Measurements from ENCODE around the gene RHBDD1. TPM values are rescaled to one million over a fixed set of nuclear protein-coding genes. Genes with fewer than 3 reads are reported as not detected.

RHBDD1 gene
- total RNA-seq (16.2 and 20.1 TPM in 2 replicates), polyA plus RNA-seq (13.1 and 20.9 TPM in 2 replicates)

DNA sequence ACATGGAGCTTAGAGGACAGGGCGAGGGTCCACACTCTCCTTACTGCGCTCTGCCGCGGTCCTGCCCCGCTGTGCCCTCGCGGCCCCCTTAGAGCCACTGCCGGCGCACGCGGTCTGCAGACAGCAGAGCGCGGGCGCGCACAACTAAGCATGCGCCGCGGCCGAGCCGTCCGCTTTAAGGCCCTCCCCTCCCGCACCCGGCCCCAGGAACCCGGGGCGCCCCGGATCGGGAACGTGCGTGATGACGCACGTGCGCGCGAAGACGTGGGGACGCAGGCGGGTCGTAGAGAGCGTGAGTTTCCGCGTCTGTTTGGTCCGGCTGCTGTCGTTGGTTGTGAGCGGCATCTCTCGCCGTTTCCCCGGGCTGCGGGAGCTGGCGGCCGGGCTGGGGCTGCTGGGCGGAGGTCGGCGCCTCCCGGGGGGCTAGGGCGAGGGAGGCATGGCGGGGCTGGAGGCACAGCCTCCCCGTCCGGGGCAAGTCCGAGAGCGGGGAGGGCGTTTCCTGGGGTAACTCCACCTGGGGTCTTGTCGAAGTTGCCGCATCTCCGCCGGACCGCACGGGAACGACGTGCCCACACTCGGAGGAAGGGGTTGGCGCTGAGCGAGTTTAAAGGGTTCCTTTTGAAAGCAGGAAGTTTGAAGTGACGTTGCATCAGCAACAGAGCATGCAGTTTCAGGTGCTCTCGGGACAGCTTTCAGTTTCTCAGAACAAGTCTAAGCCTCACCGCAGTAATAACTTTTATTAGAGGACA lies at the start of gene RHBDD1:
RHBDD1 (plus strand) TSS at position 259 of the 752 bp plus-strand sequence. CDS start 28,640 bp downstream, outside the sequence.
- peaks cover 22% of the 10 kb centered on the region for H3K79me2 ChIP-seq
- WGBS (ENCODE audit: low lambda C conversion rate, missing lambda C conversion rate): under 1% methylated on average over 73 of the region's 75 CpGs
- peak within 1 kb of the TSS; percentile 56 for H3K4me3 ChIP-seq
- no peaks in the 10 kb centered on the region for H4K20me1 ChIP-seq (ENCODE audit: insufficient read depth, poor library complexity, severe bottlenecking)
- no peaks in the 10 kb centered on the region for H3K9me3 ChIP-seq (ENCODE audit: low read depth)
- H3K27me3 ChIP-seq: no peaks in the 10 kb centered on the region
- no peaks in the 10 kb centered on the region for H3K9me2 ChIP-seq (replicated peaks; ENCODE audit: insufficient read depth)
- peak within 1 kb of the TSS; percentile 86 for H3K4me2 ChIP-seq
- peak within 1 kb of the TSS; percentile 98 for H3K27ac ChIP-seq
- DNase-seq (ENCODE audit: low spot score): peak; percentile 97
- H2AFZ ChIP-seq: peak within 1 kb of the TSS; percentile 82
- peaks cover 22% of the 10 kb centered on the region for H3K4me1 ChIP-seq (ENCODE audit: insufficient read depth)
- H3K36me3 ChIP-seq (replicated peaks; ENCODE audit: insufficient read depth, low read depth): no peaks in the 10 kb centered on the region
- TF ChIP-seq, protein P1, sequence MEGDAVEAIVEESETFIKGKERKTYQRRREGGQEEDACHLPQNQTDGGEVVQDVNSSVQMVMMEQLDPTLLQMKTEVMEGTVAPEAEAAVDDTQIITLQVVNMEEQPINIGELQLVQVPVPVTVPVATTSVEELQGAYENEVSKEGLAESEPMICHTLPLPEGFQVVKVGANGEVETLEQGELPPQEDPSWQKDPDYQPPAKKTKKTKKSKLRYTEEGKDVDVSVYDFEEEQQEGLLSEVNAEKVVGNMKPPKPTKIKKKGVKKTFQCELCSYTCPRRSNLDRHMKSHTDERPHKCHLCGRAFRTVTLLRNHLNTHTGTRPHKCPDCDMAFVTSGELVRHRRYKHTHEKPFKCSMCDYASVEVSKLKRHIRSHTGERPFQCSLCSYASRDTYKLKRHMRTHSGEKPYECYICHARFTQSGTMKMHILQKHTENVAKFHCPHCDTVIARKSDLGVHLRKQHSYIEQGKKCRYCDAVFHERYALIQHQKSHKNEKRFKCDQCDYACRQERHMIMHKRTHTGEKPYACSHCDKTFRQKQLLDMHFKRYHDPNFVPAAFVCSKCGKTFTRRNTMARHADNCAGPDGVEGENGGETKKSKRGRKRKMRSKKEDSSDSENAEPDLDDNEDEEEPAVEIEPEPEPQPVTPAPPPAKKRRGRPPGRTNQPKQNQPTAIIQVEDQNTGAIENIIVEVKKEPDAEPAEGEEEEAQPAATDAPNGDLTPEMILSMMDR (IDR thresholded peaks at IDR 0.05; ENCODE audit: poor library complexity): no peak
- TF ChIP-seq EZH2 (IDR thresholded peaks at IDR 0.05; ENCODE audit: borderline replicate concordance): no peak
- no peak for TF ChIP-seq EZH2phosphoT487 (IDR thresholded peaks at IDR 0.05; ENCODE audit: low read depth, severe bottlenecking, unreplicated experiment)

- no peaks in the 10 kb centered on the region for H3K27me3 ChIP-seq
Measured at GRCh38 chr2:226788064-226788463, 47.8 kb upstream of the RHBDD1 start.

GRCh38 chr2:226788881-226789490 lies 46.9 kb upstream of the RHBDD1 start:
- 55% methylated on average over 3 of the region's 3 CpGs for WGBS (ENCODE audit: low lambda C conversion rate, missing lambda C conversion rate)
- Histone ChIP-seq H2AFZ (no peak overlapping the region), H3K27ac (no peak overlapping the region), H3K4me2 (peak overlapping the region; percentile 9), H3K4me3 (no peak overlapping the region), H3K36me3 (replicated peaks; ENCODE audit: insufficient read depth, low read depth) (peaks cover 6% of the 10 kb centered on the region), H3K79me2 (peaks cover 91% of the 10 kb centered on the region), H3K9me2 (replicated peaks; ENCODE audit: insufficient read depth) (no peaks in the 10 kb centered on the region), H3K4me1 (ENCODE audit: insufficient read depth) (peaks cover 17% of the 10 kb centered on the region), H3K9me3 (ENCODE audit: low read depth) (no peaks in the 10 kb centered on the region), H4K20me1 (ENCODE audit: insufficient read depth, poor library complexity, severe bottlenecking) (no peaks in the 10 kb centered on the region), H3K27me3 (no peaks in the 10 kb centered on the region)
- TF ChIP-seq EZH2phosphoT487 (IDR thresholded peaks at IDR 0.05; ENCODE audit: low read depth, severe bottlenecking, unreplicated experiment): no peak
- TF ChIP-seq, protein P1 (IDR thresholded peaks at IDR 0.05; ENCODE audit: poor library complexity): no peak
- no peak for DNase-seq (ENCODE audit: low spot score)

More at GRCh38 chr2:226788064-226788463, 47.8 kb upstream of the RHBDD1 start:
- Histone ChIP-seq H3K36me3 (replicated peaks; ENCODE audit: insufficient read depth, low read depth) (peaks cover 6% of the 10 kb centered on the region), H3K79me2 (peaks cover 91% of the 10 kb centered on the region), H3K4me2 (no peak overlapping the region), H2AFZ (no peak overlapping the region), H3K27ac (no peak overlapping the region), H3K4me1 (ENCODE audit: insufficient read depth) (peaks cover 11% of the 10 kb centered on the region), H3K9me3 (ENCODE audit: low read depth) (no peaks in the 10 kb centered on the region), H3K9me2 (replicated peaks; ENCODE audit: insufficient read depth) (no peaks in the 10 kb centered on the region), H3K4me3 (no peak overlapping the region), H4K20me1 (ENCODE audit: insufficient read depth, poor library complexity, severe bottlenecking) (no peaks in the 10 kb centered on the region)
- TF ChIP-seq, protein P1 (IDR thresholded peaks at IDR 0.05; ENCODE audit: poor library complexity): no peak
- TF ChIP-seq EZH2 (IDR thresholded peaks at IDR 0.05; ENCODE audit: borderline replicate concordance): no peak
- TF ChIP-seq EZH2phosphoT487 (IDR thresholded peaks at IDR 0.05; ENCODE audit: low read depth, severe bottlenecking, unreplicated experiment): no peak
- no peak for DNase-seq (ENCODE audit: low spot score)

All from hepatocyte (in vitro differentiated cells).